ENCODE results near the gene RGS4. TPM values are rescaled to one million over a fixed set of nuclear protein-coding genes. Genes with fewer than 3 reads are reported as not detected.

The RGS4 gene
- total RNA-seq, 1 experiment from 2014 or later, result not detected

DNA sequence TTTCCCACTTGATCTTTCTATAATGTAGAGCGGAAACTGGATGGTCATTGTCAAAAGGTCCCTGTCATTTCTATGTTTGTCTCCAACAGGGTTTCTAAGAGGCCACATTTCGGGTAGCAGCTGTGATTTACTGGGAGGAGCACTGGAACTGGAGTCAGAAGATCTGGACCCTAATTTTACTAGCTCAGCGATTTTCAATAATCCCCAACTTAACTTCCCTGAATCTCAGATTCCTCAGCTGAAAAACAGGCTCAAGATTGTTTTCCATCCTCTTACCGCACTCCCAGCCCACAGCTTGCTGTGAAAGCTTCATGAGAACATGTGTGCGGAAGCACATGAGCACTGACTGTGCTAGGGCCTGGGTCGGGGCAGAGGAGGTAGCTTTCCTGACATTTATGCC lies 19.9 kb upstream of the RGS4 start:
- Histone ChIP-seq H3K79me1 (ENCODE audit: insufficient read depth, low read depth, low read length, poor library complexity, severe bottlenecking) (no peaks in the 10 kb centered on the region), H3K4ac (ENCODE audit: low read depth, low read length) (no peak overlapping the region), H3K9me3 (ENCODE audit: control insufficient read depth, low read depth, low read length) (no peaks in the 10 kb centered on the region), H3K4me2 (ENCODE audit: insufficient read depth, insufficient read length, low read length) (no peak overlapping the region), H3T11ph (ENCODE audit: low read length) (no peak overlapping the region), H3K79me2 (ENCODE audit: insufficient read depth, low read length) (no peaks in the 10 kb centered on the region), H3K4me1 (ENCODE audit: insufficient read depth, low read length) (no peaks in the 10 kb centered on the region), H3K23ac (ENCODE audit: insufficient read length, low read depth, low read length) (no peak overlapping the region), H4K20me1 (ENCODE audit: control insufficient read depth, insufficient read depth, insufficient read length) (no peaks in the 10 kb centered on the region), H2AK5ac (ENCODE audit: insufficient read length, low read length) (no peak overlapping the region), H3K9ac (ENCODE audit: extremely low read depth, insufficient read length, low read length) (no peak overlapping the region), H2BK12ac (ENCODE audit: insufficient read length, low read depth, low read length) (no peak overlapping the region), H4K5ac (ENCODE audit: insufficient read length, low read depth, low read length) (no peak overlapping the region), H4K8ac (replicated peaks; ENCODE audit: insufficient read length, low read depth, low read length) (no peak overlapping the region), H3K18ac (ENCODE audit: insufficient read length, low read depth, low read length) (no peak overlapping the region), H2AFZ (ENCODE audit: low read length) (no peak overlapping the region), H3K27me3 (ENCODE audit: insufficient read depth, low read length) (no peaks in the 10 kb centered on the region), H3K14ac (ENCODE audit: insufficient read depth, low read length) (no peak overlapping the region), H3K56ac (ENCODE audit: insufficient read length, low read depth, low read length) (no peak overlapping the region), H3K23me2 (ENCODE audit: insufficient read length, low read depth, low read length, poor library complexity, severe bottlenecking) (no peaks in the 10 kb centered on the region), H2BK120ac (ENCODE audit: low read depth, low read length, poor library complexity, severe bottlenecking) (no peak overlapping the region), H2BK15ac (ENCODE audit: low read depth, low read length) (no peak overlapping the region), H2BK5ac (ENCODE audit: insufficient read length, low read length) (no peak overlapping the region), H2BK20ac (ENCODE audit: low read depth, low read length, poor library complexity, severe bottlenecking) (no peak overlapping the region), H4K91ac (ENCODE audit: insufficient read length, low read depth, low read length) (no peak overlapping the region), H3K27ac (ENCODE audit: insufficient read length, low read depth, low read length) (no peak overlapping the region)
- Mint-ChIP-seq H3K27ac (no peak overlapping the region), H3K4me1 (no peaks in the 10 kb centered on the region), H3K9me3 (no peaks in the 10 kb centered on the region), H3K27me3 (ENCODE audit: low read depth) (no peaks in the 10 kb centered on the region; the same call in 1 of the 2 replicates), H3K4me3 (no peak overlapping the region), H3K36me3 (ENCODE audit: insufficient read depth in 1 of 3, low read depth in 3 of 3) (no peaks in the 10 kb centered on the region)
- DNase-seq, result no peak
- TF ChIP-seq, protein P1, sequence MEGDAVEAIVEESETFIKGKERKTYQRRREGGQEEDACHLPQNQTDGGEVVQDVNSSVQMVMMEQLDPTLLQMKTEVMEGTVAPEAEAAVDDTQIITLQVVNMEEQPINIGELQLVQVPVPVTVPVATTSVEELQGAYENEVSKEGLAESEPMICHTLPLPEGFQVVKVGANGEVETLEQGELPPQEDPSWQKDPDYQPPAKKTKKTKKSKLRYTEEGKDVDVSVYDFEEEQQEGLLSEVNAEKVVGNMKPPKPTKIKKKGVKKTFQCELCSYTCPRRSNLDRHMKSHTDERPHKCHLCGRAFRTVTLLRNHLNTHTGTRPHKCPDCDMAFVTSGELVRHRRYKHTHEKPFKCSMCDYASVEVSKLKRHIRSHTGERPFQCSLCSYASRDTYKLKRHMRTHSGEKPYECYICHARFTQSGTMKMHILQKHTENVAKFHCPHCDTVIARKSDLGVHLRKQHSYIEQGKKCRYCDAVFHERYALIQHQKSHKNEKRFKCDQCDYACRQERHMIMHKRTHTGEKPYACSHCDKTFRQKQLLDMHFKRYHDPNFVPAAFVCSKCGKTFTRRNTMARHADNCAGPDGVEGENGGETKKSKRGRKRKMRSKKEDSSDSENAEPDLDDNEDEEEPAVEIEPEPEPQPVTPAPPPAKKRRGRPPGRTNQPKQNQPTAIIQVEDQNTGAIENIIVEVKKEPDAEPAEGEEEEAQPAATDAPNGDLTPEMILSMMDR (conservative IDR thresholded peaks at IDR 0.05), result no peak
- WGBS (ENCODE audit: extremely low coverage, insufficient read length, low lambda C conversion rate), result no CpG with 5 or more reads among the region's 6 CpGs
